Upper lobe of right lung (tissue), 1 donor: ENCODE measurements around the gene COG3. TPM values are rescaled to one million over a fixed set of nuclear protein-coding genes. Genes with fewer than 3 reads are reported as not detected.

Experiments used
- ATAC-seq: fragments of 200-7000 bp; cut with Tn5 transposase; one replicate; pipeline ENCODE4 v1.9.1; 2020; ENCODE audit warnings: mild to moderate bottlenecking, moderate library complexity
- DNase-seq: peaks from one replicate; pipeline ENCODE4 v3.0.0-alpha.2; 2020
- H3K27ac ChIP-seq: fragments of 200-600 bp; one replicate; pipeline ENCODE4 v1.8.0; 2022
- H3K27me3 ChIP-seq: fragments of 200-600 bp; one replicate; pipeline ENCODE4 v1.8.0; 2022; ENCODE audit warnings: mild to moderate bottlenecking
- H3K36me3 ChIP-seq: fragments of 200-600 bp; one replicate; pipeline ENCODE4 v1.8.0; 2022
- H3K4me1 ChIP-seq: fragments of 200-600 bp; one replicate; pipeline ENCODE4 v1.8.0; 2022
- H3K4me3 ChIP-seq: fragments of 200-600 bp; one replicate; pipeline ENCODE4 v1.8.0; 2022; ENCODE audit warnings: mild to moderate bottlenecking
- H3K9me3 ChIP-seq: fragments of 200-600 bp; one replicate; pipeline ENCODE4 v1.8.0; 2022
- intact Hi-C: fragments of 100-400 bp; cut with DNase I; formaldehyde crosslinking; loops from one replicate; pipeline ENCODE4 v1.11.0; 2022
- total RNA-seq: library from RNA; stranded (reverse); fragmentation: NEBNext Ultra II Directional; extraction: Animal tissue kit (Norgen Biotek cat#: 25700); gene quantifications from one replicate; pipeline ENCODE4 v1.2.1, GENCODE V29; 2021
- TF ChIP-seq, protein P1 (sequence below): fragments of 200-600 bp; IDR thresholded peaks from one replicate; pipeline ENCODE4 v1.8.0; 2022; ENCODE audit warnings: antibody characterized with exemption
- donor health status: DM: no; HTN: yes; CAD: no; lungs with severe emphysema.

COG3 gene
- total RNA-seq, 1 donor from 2014 or later: 26.4 TPM

- intact Hi-C loops: no loop called here
- ATAC-seq (no peak), DNase-seq (no peak)
- Histone ChIP-seq H3K36me3 (no peaks in the 10 kb centered on the region), H3K9me3 (no peaks in the 10 kb centered on the region), H3K27ac (no peak overlapping the region), H3K27me3 (no peaks in the 10 kb centered on the region), H3K4me1 (peaks cover 2% of the 10 kb centered on the region), H3K4me3 (no peak overlapping the region)
- TF ChIP-seq, protein P1, sequence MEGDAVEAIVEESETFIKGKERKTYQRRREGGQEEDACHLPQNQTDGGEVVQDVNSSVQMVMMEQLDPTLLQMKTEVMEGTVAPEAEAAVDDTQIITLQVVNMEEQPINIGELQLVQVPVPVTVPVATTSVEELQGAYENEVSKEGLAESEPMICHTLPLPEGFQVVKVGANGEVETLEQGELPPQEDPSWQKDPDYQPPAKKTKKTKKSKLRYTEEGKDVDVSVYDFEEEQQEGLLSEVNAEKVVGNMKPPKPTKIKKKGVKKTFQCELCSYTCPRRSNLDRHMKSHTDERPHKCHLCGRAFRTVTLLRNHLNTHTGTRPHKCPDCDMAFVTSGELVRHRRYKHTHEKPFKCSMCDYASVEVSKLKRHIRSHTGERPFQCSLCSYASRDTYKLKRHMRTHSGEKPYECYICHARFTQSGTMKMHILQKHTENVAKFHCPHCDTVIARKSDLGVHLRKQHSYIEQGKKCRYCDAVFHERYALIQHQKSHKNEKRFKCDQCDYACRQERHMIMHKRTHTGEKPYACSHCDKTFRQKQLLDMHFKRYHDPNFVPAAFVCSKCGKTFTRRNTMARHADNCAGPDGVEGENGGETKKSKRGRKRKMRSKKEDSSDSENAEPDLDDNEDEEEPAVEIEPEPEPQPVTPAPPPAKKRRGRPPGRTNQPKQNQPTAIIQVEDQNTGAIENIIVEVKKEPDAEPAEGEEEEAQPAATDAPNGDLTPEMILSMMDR: no peak
These were observed 30.0 kb upstream of the COG3 start for GRCh38 chr13:45434556-45435371.

DNA sequence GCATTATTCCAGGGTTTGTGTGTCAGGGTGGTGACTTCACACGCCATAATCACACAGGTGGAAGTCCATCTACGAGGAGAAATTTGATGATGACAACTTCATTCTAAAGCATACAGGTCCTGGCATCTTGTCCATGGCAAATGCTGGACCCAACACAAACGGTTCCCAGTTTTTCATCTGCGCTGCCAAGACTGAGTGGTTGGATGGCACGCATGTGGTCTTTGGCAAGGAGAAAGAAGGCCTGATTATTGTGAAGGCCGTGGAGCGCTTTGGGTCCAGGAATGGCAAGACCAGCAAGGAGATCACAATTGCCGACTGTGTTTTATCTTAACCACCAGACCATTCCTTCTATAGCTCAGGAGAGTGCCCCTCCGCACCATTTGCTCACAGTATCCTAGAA lies 28.4 kb upstream of the COG3 start:
- no peak overlapping the region for H3K4me3 ChIP-seq
- no peak overlapping the region for H3K27ac ChIP-seq
- H3K36me3 ChIP-seq: no peaks in the 10 kb centered on the region
- DNase-seq: no peak
- TF ChIP-seq, protein P1: no peak
- H3K4me1 ChIP-seq: peaks cover 5% of the 10 kb centered on the region
- intact Hi-C loops: no loop called here
- H3K27me3 ChIP-seq: no peaks in the 10 kb centered on the region
- no peak for ATAC-seq
- H3K9me3 ChIP-seq: no peaks in the 10 kb centered on the region

- Histone ChIP-seq H3K27ac (no peak overlapping the region), H3K36me3 (no peaks in the 10 kb centered on the region), H3K9me3 (no peaks in the 10 kb centered on the region), H3K27me3 (no peaks in the 10 kb centered on the region), H3K4me3 (no peak overlapping the region), H3K4me1 (peaks cover 5% of the 10 kb centered on the region)
- DNase-seq (no peak), ATAC-seq (no peak)
- intact Hi-C loops: no loop called here
- TF ChIP-seq, protein P1: no peak
These were observed 27.8 kb upstream of the COG3 start for GRCh38 chr13:45436953-45437352.

GRCh38 chr13:45437947-45438346 lies 26.8 kb upstream of the COG3 start:
- Histone ChIP-seq H3K4me1 (peaks cover 5% of the 10 kb centered on the region), H3K27ac (no peak overlapping the region), H3K4me3 (no peak overlapping the region), H3K9me3 (no peaks in the 10 kb centered on the region), H3K36me3 (no peaks in the 10 kb centered on the region), H3K27me3 (no peaks in the 10 kb centered on the region)
- TF ChIP-seq, protein P1: no peak
- intact Hi-C loops: no loop called here
- no peak for ATAC-seq
- no peak for DNase-seq

DNA sequence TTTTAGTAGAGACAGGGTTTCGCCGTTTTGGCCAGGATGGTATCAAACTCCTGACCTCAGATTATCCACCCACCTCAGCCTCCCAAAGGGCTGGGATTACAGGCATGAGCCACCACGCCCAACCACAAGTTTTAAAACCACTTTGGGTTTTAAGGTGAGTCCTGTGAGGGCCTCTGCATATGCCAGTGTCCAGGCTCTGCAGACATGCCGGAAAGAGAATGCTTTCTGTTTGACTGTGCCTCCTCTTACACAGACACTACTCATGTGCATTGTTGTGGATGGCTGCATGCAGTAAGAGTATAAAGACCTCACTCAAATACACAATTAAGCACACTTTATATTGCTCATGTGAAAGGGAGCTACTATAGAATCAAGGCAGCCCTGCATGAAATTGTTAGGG lies 25.7 kb upstream of the COG3 start:
- intact Hi-C loops: no loop called here
- Histone ChIP-seq H3K4me1 (peaks cover 5% of the 10 kb centered on the region), H3K27ac (no peak overlapping the region), H3K36me3 (no peaks in the 10 kb centered on the region), H3K9me3 (no peaks in the 10 kb centered on the region), H3K4me3 (no peak overlapping the region), H3K27me3 (no peaks in the 10 kb centered on the region)
- TF ChIP-seq, protein P1: no peak
- no peak for ATAC-seq
- DNase-seq: no peak
